Effector CD4-positive, alpha-beta T cell (primary cell): ENCODE results near the gene ALDH3B1.

Experiments used
- DNase-seq: peaks from one replicate; pipeline ENCODE4 v3.0.0-alpha.2; 2020

The ALDH3B1 gene

GRCh38 chr11:68076371-68077042 is 66.4 kb downstream of the ALDH3B1 start:
- no peak for DNase-seq

- DNase-seq = no peak
Measured at GRCh38 chr11:68077617-68078582, 67.8 kb downstream of the ALDH3B1 start.
